H1 (cell line): Measurements from ENCODE around the gene VAV2. TPM values are rescaled to one million over a fixed set of nuclear protein-coding genes. Genes with fewer than 3 reads are reported as not detected.

Source experiments
- CTBP2 ChIP-seq: IDR thresholded peaks from 2 replicates; pipeline ENCODE4 v1.7.0; 2011; ENCODE audit warnings: borderline replicate concordance, mild to moderate bottlenecking, moderate library complexity, mixed read lengths, low read length; ENCODE audit not compliant: insufficient read depth, insufficient read length
- CTCF ChIP-seq, 3 experiments: IDR thresholded peaks; 1 replicate in 2 of 3; 2 replicates in 1 of 3; pipeline versions ENCODE4 v1.5.1 to v1.6.1; 2011; ENCODE audit warnings: low read length in 3 of 3, mild to moderate bottlenecking in 3 of 3, inconsistent platforms in 2 of 3, low read depth in 1 of 3, moderate library complexity in 1 of 3; ENCODE audit not compliant: insufficient read depth in 1 of 3; ENCODE audit errors: control extremely low read depth in 1 of 3
- GABPA ChIP-seq: IDR thresholded peaks from 2 replicates; pipeline ENCODE4 v1.6.1; 2011; ENCODE audit warnings: mild to moderate bottlenecking, low read length, moderate library complexity, borderline replicate concordance; ENCODE audit not compliant: insufficient read depth
- HDAC2 ChIP-seq, 2 experiments: fragments of 300-600 bp in 1 of 2; sonication (generic) in 1 of 2; IDR thresholded peaks; 2 replicates each; pipeline ENCODE4 v1.6.1; 2011 to 2012; ENCODE audit warnings: low read depth in 2 of 2, low read length in 2 of 2, mild to moderate bottlenecking in 2 of 2, moderate library complexity in 2 of 2, borderline replicate concordance in 1 of 2, inconsistent platforms in 1 of 2
- SAP30 ChIP-seq: fragments of 300-600 bp; sonication (generic); IDR thresholded peaks from 2 replicates; pipeline ENCODE4 v1.7.1; 2012; ENCODE audit warnings: low read length, moderate library complexity, mild to moderate bottlenecking, inconsistent platforms; ENCODE audit not compliant: insufficient read depth, insufficient replicate concordance
- SIN3A ChIP-seq, 2 experiments: IDR thresholded peaks in 1 of 2; conservative IDR thresholded peaks in 1 of 2; 2 replicates each; pipeline ENCODE4 v1.6.1; 2011 to 2012; ENCODE audit warnings: low read length in 2 of 2, improper control_type of control experiment in 1 of 2, low read depth in 1 of 2, mild to moderate bottlenecking in 1 of 2
- SUZ12 ChIP-seq: fragments of 200-600 bp; sonication (generic); IDR thresholded peaks from 2 replicates; pipeline ENCODE4 v1.6.1; 2012; ENCODE audit warnings: mild to moderate bottlenecking, inconsistent platforms, low read length, moderate library complexity, mixed read lengths
- polyA plus RNA-seq, 7 experiments: library from polyadenylated mRNA; depleted of rRNA in 3 of 7; stranded (reverse) in 5 of 7; unstranded in 2 of 7; fragments of >200 nt in 5 of 7; fragments of 200-250 nt in 2 of 7; gene quantifications; 1 replicate in 5 of 7; 2 replicates in 1 of 7; 4 replicates in 1 of 7; pipeline versions ENCODE4 v1.2.1 to v1.2.3, GENCODE V29; 2011 to 2013; ENCODE audit warnings: missing spikeins in 2 of 7, mixed read lengths in 2 of 7
- total RNA-seq: library from RNA; stranded (reverse); fragmentation: NEBNext Ultra II Directional; extraction: Animal tissue kit (Norgen Biotek cat#: 25700); gene quantifications from 2 replicates; pipeline ENCODE4 v1.2.1, GENCODE V29; 2021

The VAV2 gene
- total and polyA plus RNA-seq, 2 of the 8 experiments (the other 6 are each of a cell fraction or from before 2014, with no cell fraction given): 13.6 to 37.6 TPM

GRCh38 chr9:133732639-133733408, 259.3 kb downstream of the VAV2 start (continued):
- no peak for TF ChIP-seq CTCF (IDR thresholded peaks at IDR 0.05; ENCODE audit: control extremely low read depth in 1 of 3, insufficient read depth in 1 of 3, low read depth in 1 of 3, low read length in 3 of 3)
- TF ChIP-seq SUZ12: no peak
- no peak for TF ChIP-seq GABPA
- TF ChIP-seq HDAC2 (IDR thresholded peaks at IDR 0.05; ENCODE audit: borderline replicate concordance in 1 of 2, low read depth in 2 of 2, low read length in 2 of 2): no peak
- TF ChIP-seq CTBP2: no peak
- TF ChIP-seq SIN3A (conservative IDR thresholded peaks at IDR 0.05 in 1 of 2, IDR thresholded peaks at IDR 0.05 in 1 of 2; ENCODE audit: low read depth in 1 of 2, low read length in 2 of 2): no peak
- no peak for TF ChIP-seq SAP30
